HCT116 (cell line): ENCODE data around the gene SNX19. TPM values are rescaled to one million over a fixed set of nuclear protein-coding genes. Genes with fewer than 3 reads are reported as not detected.

Source experiments
- ATAC-seq: fragments of 200-7000 bp; cut with Tn5 transposase; 2 replicates; pipeline ENCODE4 v1.9.1; 2020; ENCODE audit warnings: mild to moderate bottlenecking, moderate library complexity
- BruUV-seq: library from RNA; stranded (reverse); fragments of 400-500 nt; replicated peaks from 2 replicates; lab custom pipeline; 2021; lab: Mats Ljungman, UMichigan
- CTCF ChIA-PET: fragments of 300-600 bp; sonication (Branson Sonifier 250); formaldehyde crosslinking; loops from one replicate; lab custom pipeline; 2021; ENCODE audit warnings: antibody characterized with exemption; lab: Charles Lee
- POLR2A ChIA-PET: fragments of 300-600, 350-600 bp; sonication (Branson Sonifier 250); formaldehyde crosslinking; loops from one replicate; lab custom pipeline; 2021; ENCODE audit warnings: antibody characterized with exemption; lab: Charles Lee
- RAD21 ChIA-PET, 2 experiments: fragments of 300-600 bp; sonication (Branson Sonifier 250); formaldehyde crosslinking; loops; one replicate each; lab custom pipeline; 2023; ENCODE audit warnings: low total read pairs in 2 of 2; ENCODE audit not compliant: uncharacterized antibody in 2 of 2, unreplicated experiment in 2 of 2, low non-redundant PET in 1 of 2; lab: Charles Lee
- DNase-seq: peaks from one replicate; pipeline ENCODE4 v3.0.0-alpha.2; 2010; ENCODE audit warnings: low read depth, low spot score
- H2AFZ ChIP-seq: fragments of 200-600 bp; shearing (Covaris generic), sonication (generic); 2 replicates; pipeline ENCODE4 v1.6.1; 2017; ENCODE audit warnings: low read depth, mixed run types, mixed read lengths, antibody characterized with exemption, low read length; ENCODE audit not compliant: poor library complexity, severe bottlenecking
- H3K27ac ChIP-seq: 2 replicates; pipeline ENCODE4 v1.5.1; 2012; ENCODE audit warnings: low read depth, low read length
- H3K27me3 ChIP-seq: fragments of 200-600 bp; sonication (generic); 2 replicates; pipeline ENCODE4 v1.6.1; 2016; ENCODE audit warnings: mixed run types, low read length, mixed read lengths; ENCODE audit not compliant: insufficient read depth
- H3K36me3 ChIP-seq, 2 experiments: fragments of 200-500 bp in 1 of 2; fragments of 200-600 bp in 1 of 2; sonication (Bioruptor generic) in 1 of 2; sonication (generic) in 1 of 2; 2 replicates each; pipeline versions ENCODE4 v1.5.1 to v1.6.1; 2014 to 2016; ENCODE audit warnings: low read length in 2 of 2, inconsistent platforms in 1 of 2, mixed read lengths in 1 of 2, mixed run types in 1 of 2; ENCODE audit not compliant: insufficient read depth in 2 of 2, control insufficient read depth in 1 of 2
- H3K4me1 ChIP-seq, 2 experiments: fragments of 200-600 bp in 1 of 2; sonication (generic) in 1 of 2; 2 replicates each; pipeline versions ENCODE4 v1.5.1 to v1.6.1; 2012 to 2017; ENCODE audit warnings: low read length in 2 of 2, inconsistent platforms in 1 of 2, mild to moderate bottlenecking in 1 of 2, mixed read lengths in 1 of 2, mixed run types in 1 of 2, moderate library complexity in 1 of 2; ENCODE audit not compliant: insufficient read depth in 2 of 2, control insufficient read depth in 1 of 2
- H3K4me2 ChIP-seq: fragments of 200-600 bp; sonication (generic); 2 replicates; pipeline ENCODE4 v1.6.1; 2017; ENCODE audit warnings: mixed run types, low read length, mixed read lengths
- H3K4me3 ChIP-seq, 2 experiments: fragments of 200-600 bp in 1 of 2; sonication (generic) in 1 of 2; replicated peaks in 1 of 2; 2 replicates each; pipeline ENCODE4 v1.5.1; 2011 to 2016; ENCODE audit warnings: low read length in 2 of 2, control low read depth in 1 of 2, low read depth in 1 of 2, mild to moderate bottlenecking in 1 of 2, mixed read lengths in 1 of 2, mixed run types in 1 of 2
- H3K79me2 ChIP-seq: fragments of 200-600 bp; sonication (generic); 2 replicates; pipeline ENCODE4 v1.6.1; 2017; ENCODE audit warnings: mild to moderate bottlenecking, mixed run types, low read length, moderate library complexity, mixed read lengths; ENCODE audit not compliant: insufficient read depth
- H3K9ac ChIP-seq: fragments of 200-600 bp; sonication (generic); 2 replicates; pipeline ENCODE4 v1.6.1; 2016; ENCODE audit warnings: low read length, mixed read lengths
- H3K9me2 ChIP-seq: fragments of 200-600 bp; sonication (generic), shearing (Covaris generic); 2 replicates; pipeline ENCODE4 v1.6.1; 2017; ENCODE audit warnings: mixed run types, mild to moderate bottlenecking, moderate library complexity; ENCODE audit not compliant: insufficient read depth
- H3K9me3 ChIP-seq, 2 experiments: fragments of 200-500 bp in 1 of 2; fragments of 200-600 bp in 1 of 2; sonication (Bioruptor generic) in 1 of 2; sonication (generic) in 1 of 2; 2 replicates each; pipeline ENCODE4 v1.6.1; 2014 to 2017; ENCODE audit warnings: low read length in 2 of 2, mixed read lengths in 2 of 2, inconsistent platforms in 1 of 2, low read depth in 1 of 2, mild to moderate bottlenecking in 1 of 2, mixed run types in 1 of 2, moderate library complexity in 1 of 2; ENCODE audit not compliant: control insufficient read depth in 1 of 2, insufficient read depth in 1 of 2
- H4K20me1 ChIP-seq: fragments of 200-600 bp; sonication (generic), shearing (Covaris generic); 2 replicates; pipeline ENCODE4 v1.6.1; 2017; ENCODE audit warnings: mixed run types, mild to moderate bottlenecking, moderate library complexity; ENCODE audit not compliant: insufficient read depth
- ATF3 ChIP-seq: IDR thresholded peaks from 2 replicates; pipeline ENCODE4 v1.6.1; 2012
- CTCF ChIP-seq, 3 experiments: fragments of 200-600 bp in 1 of 3; sonication (generic) in 1 of 3; IDR thresholded peaks in 2 of 3; conservative IDR thresholded peaks in 1 of 3; 2 replicates each; pipeline ENCODE4 v1.5.1; 2012 to 2017; ENCODE audit warnings: low read depth in 2 of 3, low read length in 2 of 3, antibody characterized with exemption in 1 of 3, borderline replicate concordance in 1 of 3, control low read depth in 1 of 3, mild to moderate bottlenecking in 1 of 3, mixed read lengths in 1 of 3, mixed run types in 1 of 3, moderate library complexity in 1 of 3; ENCODE audit not compliant: insufficient read depth in 1 of 3
- EZH2 ChIP-seq: fragments of 200-600 bp; sonication (generic); IDR thresholded peaks from 2 replicates; pipeline ENCODE4 v1.6.1; 2017; ENCODE audit warnings: antibody characterized with exemption, mixed run types
- EZH2phosphoT487 ChIP-seq: fragments of 200-600 bp; IDR thresholded peaks from 2 replicates; pipeline ENCODE4 v1.6.1; 2018; ENCODE audit warnings: antibody characterized with exemption, borderline replicate concordance
- FOSL1 ChIP-seq: IDR thresholded peaks from 2 replicates; pipeline ENCODE4 v1.6.1; 2012; ENCODE audit warnings: low read depth
- JUND ChIP-seq: IDR thresholded peaks from 2 replicates; pipeline ENCODE4 v1.6.1; 2012
- MAX ChIP-seq: IDR thresholded peaks from 2 replicates; pipeline ENCODE4 v1.6.1; 2012
- RAD21 ChIP-seq: IDR thresholded peaks from 2 replicates; pipeline ENCODE4 v1.6.1; 2012; ENCODE audit warnings: low read depth, mild to moderate bottlenecking
- SIN3A ChIP-seq: IDR thresholded peaks from 2 replicates; pipeline ENCODE4 v1.6.1; 2012; ENCODE audit warnings: low read depth
- SRF ChIP-seq: IDR thresholded peaks from 2 replicates; pipeline ENCODE4 v1.6.1; 2012; ENCODE audit warnings: low read depth
- TCF7L2 ChIP-seq: IDR thresholded peaks from 2 replicates; pipeline ENCODE4 v1.7.0; 2011; ENCODE audit warnings: borderline replicate concordance, inconsistent platforms; ENCODE audit not compliant: insufficient read depth, insufficient read length; ENCODE audit errors: extremely low read depth
- YY1 ChIP-seq: IDR thresholded peaks from 2 replicates; pipeline ENCODE4 v1.6.1; 2011; ENCODE audit warnings: low read length, low read depth, moderate library complexity, mild to moderate bottlenecking; ENCODE audit not compliant: insufficient replicate concordance; ENCODE audit errors: extremely low read depth
- ZBTB33 ChIP-seq: IDR thresholded peaks from 2 replicates; pipeline ENCODE4 v1.6.1; 2011; ENCODE audit warnings: mild to moderate bottlenecking, low read length, moderate library complexity; ENCODE audit not compliant: insufficient replicate concordance; ENCODE audit errors: extremely low read depth
- ZFX ChIP-seq: fragments of 450-650 bp; IDR thresholded peaks from 2 replicates; pipeline ENCODE4 v1.6.1; 2017
- ZNF274 ChIP-seq: fragments of 200-500 bp; sonication (Bioruptor generic); IDR thresholded peaks from 2 replicates; pipeline ENCODE4 v1.6.1; 2014; ENCODE audit warnings: mild to moderate bottlenecking, low read depth, low read length, inconsistent platforms
- intact Hi-C: fragments of 100-400 bp; cut with micrococcal nuclease; formaldehyde crosslinking; loops from 2 replicates; pipeline ENCODE4 v1.10.0; 2022
- total RNA-seq: library from RNA; stranded (reverse); gene quantifications from one replicate; pipeline ENCODE4 v1.2.1, GENCODE V29; 2021; ENCODE audit not compliant: unreplicated experiment

Gene SNX19
- total RNA-seq, 1 experiment from 2014 or later: 25.2 TPM

GRCh38 chr11:130827451-130828377, 88.6 kb downstream of the SNX19 start:
- ChIA-PET CTCF (interaction anchor here (1.1 to 1.3 kb wide), 3 partner anchors 34 to 397 kb away, joined by 4 to 12 read pairs (median 6); no protein-coding TSS in a partner anchor), RAD21 (interaction anchor here (0.6 to 1.3 kb wide), 6 partner anchors 58 to 397 kb away, joined by 3 to 9 read pairs (median 5); no protein-coding TSS in a partner anchor), POLR2A (no interaction called here)
- Histone ChIP-seq H3K79me2 (no peaks in the 10 kb centered on the region), H3K9me2 (no peaks in the 10 kb centered on the region), H3K9ac (no peak overlapping the region), H3K27me3 (no peaks in the 10 kb centered on the region; the same call in none of the 2 replicates), H2AFZ (no peak overlapping the region), H3K4me3 (no peak overlapping the region), H3K4me2 (no peak overlapping the region), H3K4me1 (no peaks in the 10 kb centered on the region), H4K20me1 (no peaks in the 10 kb centered on the region), H3K36me3 (no peaks in the 10 kb centered on the region), H3K9me3 (no peaks in the 10 kb centered on the region), H3K27ac (no peak overlapping the region)
- DNase-seq: peak; percentile 50
- intact Hi-C loops: loop anchor here (1.0 kb wide), 1 partner anchor 392 kb away; no protein-coding TSS in a partner anchor
- BruUV-seq: no TSS peak
- TF ChIP-seq ATF3 (no peak), ZBTB33 (no peak), JUND (no peak), YY1 (no peak), EZH2phosphoT487 (no peak), CTCF (IDR thresholded peaks at IDR 0.05 in 2 of 3, conservative IDR thresholded peaks at IDR 0.05 in 1 of 3; ENCODE audit: borderline replicate concordance in 1 of 3, insufficient read depth in 1 of 3, low read depth in 2 of 3, low read length in 2 of 3) (peak; percentile 46 to 60 (median 51)), FOSL1 (no peak), ZNF274 (no peak), MAX (no peak), SIN3A (no peak), EZH2 (no peak), SRF (no peak), ZFX (no peak), RAD21 (peak; percentile 75), TCF7L2 (no peak)
- ATAC-seq: peak; percentile 96
